ENCODE results near the gene FBXO3. TPM values are rescaled to one million over a fixed set of nuclear protein-coding genes. Genes with fewer than 3 reads are reported as not detected.
"Not testable (repeated sequence)": the region's sequence is repeated elsewhere in the genome, so short reads cannot be mapped to it uniquely, and the experiment has no call there.

FBXO3 gene
- total RNA-seq, 1 donor from 2014 or later: 20.9 TPM

DNA sequence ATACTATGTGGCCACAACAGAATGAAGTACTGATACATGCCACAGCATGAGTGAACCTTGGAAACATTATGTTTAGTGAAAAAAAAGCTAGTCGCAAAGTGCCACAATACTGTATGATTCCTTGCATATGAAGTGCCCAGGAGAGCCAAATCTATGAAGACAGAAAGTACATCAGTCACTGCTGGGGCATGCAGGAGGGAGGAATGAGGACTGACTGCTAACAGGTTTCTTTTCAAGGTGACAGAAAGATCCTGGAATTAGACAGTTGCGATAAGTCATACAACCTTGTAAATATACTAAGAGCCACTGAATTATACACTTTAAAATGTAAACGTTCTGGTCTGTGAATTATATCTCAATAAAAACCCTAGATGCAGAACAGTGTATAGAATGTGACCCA, 61.9 kb downstream of the FBXO3 start:
- peaks cover 3% of the 10 kb centered on the region for H3K4me1 Mint-ChIP-seq
- intact Hi-C loops (cut with micrococcal nuclease): no loop called here
- H3K4me3 Mint-ChIP-seq: no peak overlapping the region
- H3K27ac Mint-ChIP-seq: no peak overlapping the region
- peaks cover 38% of the 10 kb centered on the region for H3K36me3 Mint-ChIP-seq (ENCODE audit: low read depth)
- no peaks in the 10 kb centered on the region for H3K9me3 Mint-ChIP-seq
- no peaks in the 10 kb centered on the region for H3K27me3 Mint-ChIP-seq
- no peak for DNase-seq

DNA sequence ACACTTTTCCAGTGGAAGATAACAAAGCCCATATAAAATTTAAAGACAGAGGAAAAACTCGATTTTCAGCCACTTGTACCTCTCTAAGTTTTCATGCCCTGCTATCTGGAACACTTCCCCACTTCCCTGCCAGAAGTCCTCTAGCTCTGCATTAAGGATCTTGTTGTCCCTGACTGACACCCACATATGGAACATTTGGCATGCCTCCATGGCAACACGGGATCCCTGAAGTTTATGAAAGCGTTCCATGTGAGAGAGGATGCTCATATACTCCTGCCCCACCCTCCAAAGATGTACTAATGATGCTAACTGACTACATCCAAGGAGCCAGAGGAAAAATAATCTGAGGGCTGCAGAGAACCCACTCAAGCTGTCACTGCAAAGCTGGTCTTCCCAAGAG, 64.9 kb downstream of the FBXO3 start:
- no peak overlapping the region for H3K27ac Mint-ChIP-seq
- intact Hi-C loops (cut with micrococcal nuclease): no loop called here
- no peak for DNase-seq
- peaks cover 37% of the 10 kb centered on the region for H3K36me3 Mint-ChIP-seq (ENCODE audit: low read depth)
- H3K9me3 Mint-ChIP-seq: no peaks in the 10 kb centered on the region
- H3K4me1 Mint-ChIP-seq: peaks cover 15% of the 10 kb centered on the region
- H3K27me3 Mint-ChIP-seq: no peaks in the 10 kb centered on the region
- no peak overlapping the region for H3K4me3 Mint-ChIP-seq

DNA sequence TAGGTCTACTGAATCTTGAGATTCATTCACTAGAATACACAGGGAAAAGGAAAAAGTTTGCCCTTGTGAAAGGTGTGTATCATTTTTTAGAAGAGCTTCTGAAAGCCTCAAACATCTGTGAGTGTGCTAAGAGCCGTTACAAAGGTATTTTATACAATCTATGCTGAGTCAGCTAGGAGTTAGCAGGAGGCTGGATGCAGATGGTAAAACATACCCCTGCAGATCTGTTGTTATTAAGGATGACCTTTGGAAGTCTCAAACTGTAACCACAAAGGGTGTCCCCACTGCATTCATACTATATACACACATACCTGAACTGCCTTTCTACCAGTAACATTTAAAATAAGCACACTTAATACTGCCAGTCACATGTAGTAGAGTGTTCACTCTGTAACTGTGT, 65.3 kb downstream of the FBXO3 start:
- Mint-ChIP-seq H3K9me3 (no peaks in the 10 kb centered on the region), H3K27ac (no peak overlapping the region), H3K4me1 (peaks cover 15% of the 10 kb centered on the region), H3K27me3 (no peaks in the 10 kb centered on the region), H3K4me3 (no peak overlapping the region), H3K36me3 (ENCODE audit: low read depth) (peaks cover 34% of the 10 kb centered on the region)
- intact Hi-C loops (cut with micrococcal nuclease): no loop called here
- no peak for DNase-seq

DNA sequence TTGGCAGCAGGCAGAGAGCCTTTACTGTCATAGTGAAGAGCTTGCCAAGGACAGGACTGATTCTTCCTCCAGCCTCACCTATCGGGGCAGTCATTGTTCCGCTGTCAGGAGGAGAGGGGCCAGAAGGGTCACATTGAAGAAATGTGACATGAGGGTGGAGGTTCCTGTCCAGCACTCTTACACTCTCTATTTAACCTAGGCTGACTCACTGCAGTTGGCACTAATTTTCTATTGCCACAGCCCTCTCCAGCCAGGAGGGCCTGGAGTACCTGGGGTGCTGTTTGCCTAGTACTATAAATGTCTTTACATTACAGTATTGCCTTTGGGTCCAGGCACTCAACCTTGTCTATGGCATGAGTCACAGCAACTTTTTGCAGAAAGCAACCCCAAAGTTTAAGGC, 66.5 kb downstream of the FBXO3 start:
- H3K27me3 Mint-ChIP-seq; H3K4me3 Mint-ChIP-seq; H3K27ac Mint-ChIP-seq; H3K9me3 Mint-ChIP-seq; DNase-seq; intact Hi-C loops (cut with micrococcal nuclease): not testable (repeated sequence)
- Mint-ChIP-seq H3K4me1 (peaks cover 15% of the 10 kb centered on the region), H3K36me3 (ENCODE audit: low read depth) (peaks cover 34% of the 10 kb centered on the region)

DNA sequence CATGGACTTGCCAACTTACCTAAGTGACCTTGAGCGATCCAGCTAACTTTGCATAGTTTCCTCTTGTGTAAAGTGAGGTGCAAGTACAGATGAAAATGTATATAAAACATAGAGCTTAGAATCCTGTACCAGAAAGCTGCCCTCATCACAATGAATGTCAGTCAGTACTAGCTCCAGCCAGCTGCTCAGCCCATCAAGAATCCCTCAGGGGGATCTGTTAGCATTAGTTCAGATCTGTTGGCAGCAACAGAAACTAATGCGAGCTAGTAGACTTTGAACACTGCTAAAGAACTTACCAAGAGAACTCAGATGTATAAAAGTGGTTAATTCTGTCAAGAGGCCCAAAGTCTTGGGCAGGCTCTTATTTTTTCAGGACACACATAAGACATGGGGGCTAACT, 67.4 kb downstream of the FBXO3 start:
- Mint-ChIP-seq H3K9me3 (no peaks in the 10 kb centered on the region), H3K36me3 (ENCODE audit: low read depth) (peaks cover 30% of the 10 kb centered on the region), H3K27ac (no peak overlapping the region), H3K27me3 (no peaks in the 10 kb centered on the region), H3K4me1 (peaks cover 15% of the 10 kb centered on the region), H3K4me3 (no peak overlapping the region)
- DNase-seq: no peak
- intact Hi-C loops (cut with micrococcal nuclease): no loop called here

DNA sequence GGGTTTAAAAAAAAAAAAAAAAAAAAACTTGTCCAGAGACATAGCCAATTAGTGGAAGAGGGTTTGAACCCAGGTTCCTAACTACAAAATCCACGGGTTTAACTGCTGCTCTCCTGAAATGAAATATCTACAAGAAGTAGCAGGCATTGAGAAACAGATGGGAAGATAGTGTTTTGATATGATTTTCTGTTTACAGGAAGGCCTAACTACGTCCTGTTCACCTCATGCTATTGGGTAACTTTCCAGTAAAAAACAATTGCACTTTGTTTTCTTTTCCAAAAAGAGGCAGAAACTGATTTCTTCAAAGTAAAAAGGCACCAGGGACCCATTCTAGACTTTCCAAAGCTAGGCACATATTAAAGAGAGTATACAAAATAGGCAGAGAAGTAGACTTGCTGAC, 67.8 kb downstream of the FBXO3 start:
- Mint-ChIP-seq H3K9me3 (no peaks in the 10 kb centered on the region), H3K27me3 (no peaks in the 10 kb centered on the region), H3K27ac (no peak overlapping the region), H3K4me1 (peaks cover 16% of the 10 kb centered on the region), H3K36me3 (ENCODE audit: low read depth) (peaks cover 30% of the 10 kb centered on the region), H3K4me3 (peak overlapping the region; percentile 12)
- intact Hi-C loops (cut with micrococcal nuclease): no loop called here
- no peak for DNase-seq

DNA sequence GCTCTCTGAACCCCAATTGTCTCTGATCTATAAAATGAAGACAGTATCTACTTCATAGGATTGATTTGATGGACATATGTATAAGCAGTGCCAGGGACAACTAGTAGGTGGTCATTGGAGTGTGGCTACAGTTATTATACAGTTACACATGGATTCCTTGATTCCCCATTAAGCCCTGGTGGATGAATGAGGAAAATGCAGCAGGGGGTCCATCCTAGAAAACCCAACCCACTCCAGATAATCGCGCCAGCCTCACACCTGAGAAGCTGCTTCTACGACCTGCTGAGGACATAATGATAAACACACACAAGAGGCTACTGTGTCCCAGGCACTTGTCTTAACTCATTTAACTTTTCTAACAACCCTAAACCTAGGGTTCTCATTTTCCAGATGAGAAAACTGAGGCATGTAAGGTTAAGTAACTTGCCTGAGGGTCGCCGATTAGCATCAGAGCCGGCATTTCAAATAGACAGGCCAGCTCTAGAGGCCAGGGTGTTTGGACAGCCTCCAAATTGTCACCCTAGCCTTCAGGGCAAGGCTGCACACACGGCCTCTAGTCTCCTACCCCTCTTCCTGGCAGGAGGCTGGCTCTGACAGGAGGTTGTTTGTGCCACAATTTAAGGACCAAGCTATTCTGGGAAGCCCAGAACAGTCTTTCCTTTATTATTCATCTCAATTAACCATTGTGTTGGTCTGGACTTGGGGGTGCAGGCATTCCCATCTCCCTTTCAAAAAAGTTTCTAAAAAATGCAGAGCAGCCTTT, 69.9 kb downstream of the FBXO3 start:
- intact Hi-C loops (cut with micrococcal nuclease): no loop called here
- H3K36me3 Mint-ChIP-seq (ENCODE audit: low read depth): peaks cover 19% of the 10 kb centered on the region
- no peaks in the 10 kb centered on the region for H3K9me3 Mint-ChIP-seq
- peaks cover 28% of the 10 kb centered on the region for H3K4me1 Mint-ChIP-seq
- no peak overlapping the region for H3K27ac Mint-ChIP-seq
- peaks cover under 1% of the 10 kb centered on the region for H3K27me3 Mint-ChIP-seq
- DNase-seq: peak; percentile 45
- no peak overlapping the region for H3K4me3 Mint-ChIP-seq

DNA sequence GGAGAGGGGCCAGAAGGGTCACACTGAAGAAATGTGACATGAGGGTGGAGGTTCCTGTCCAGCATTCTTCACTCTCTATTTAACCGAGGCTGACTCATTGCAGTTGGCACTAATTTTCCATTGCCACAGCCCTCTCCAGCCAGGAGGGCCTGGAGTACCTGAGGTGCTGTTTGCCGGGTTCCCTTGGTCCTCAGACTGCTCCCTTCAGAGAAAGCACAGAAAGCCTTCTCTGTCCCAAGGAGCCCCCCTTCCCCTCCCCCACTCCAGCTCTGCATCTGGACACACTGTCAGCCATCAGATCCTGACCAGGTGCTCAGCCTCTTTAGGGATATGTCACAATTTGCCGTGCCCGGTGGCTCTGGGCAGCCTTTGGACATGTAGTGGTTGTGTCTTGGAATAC, 70.5 kb downstream of the FBXO3 start:
- H3K4me3 Mint-ChIP-seq: no peak overlapping the region
- no peak for DNase-seq
- H3K36me3 Mint-ChIP-seq (ENCODE audit: low read depth): peaks cover 13% of the 10 kb centered on the region
- peaks cover 27% of the 10 kb centered on the region for H3K4me1 Mint-ChIP-seq
- peaks cover 3% of the 10 kb centered on the region for H3K27me3 Mint-ChIP-seq
- no peak overlapping the region for H3K27ac Mint-ChIP-seq
- intact Hi-C loops (cut with micrococcal nuclease): no loop called here
- H3K9me3 Mint-ChIP-seq: no peaks in the 10 kb centered on the region

DNA sequence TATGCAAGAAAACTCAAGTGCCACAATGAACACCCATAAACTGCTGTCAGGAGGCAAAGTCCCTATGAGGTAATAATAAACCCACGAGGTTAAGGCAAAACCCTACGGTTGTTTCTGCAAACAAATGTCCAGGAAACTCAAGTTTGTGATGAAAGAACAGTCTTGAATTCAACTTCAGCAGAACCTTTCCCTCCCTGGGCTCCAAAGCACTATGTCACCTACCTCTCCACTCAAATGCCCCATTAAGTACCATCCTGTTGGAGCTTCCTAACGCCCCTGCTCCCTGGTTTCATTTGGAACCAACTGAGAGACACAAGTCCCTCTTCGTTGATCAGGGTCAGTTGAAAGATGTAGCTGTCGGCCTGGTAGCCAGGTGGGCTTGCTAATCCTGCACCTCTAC, 71.1 kb downstream of the FBXO3 start:
- DNase-seq: no peak
- Mint-ChIP-seq H3K27ac (no peak overlapping the region), H3K4me1 (peaks cover 25% of the 10 kb centered on the region), H3K4me3 (no peak overlapping the region), H3K27me3 (peaks cover 5% of the 10 kb centered on the region), H3K36me3 (ENCODE audit: low read depth) (peaks cover 8% of the 10 kb centered on the region), H3K9me3 (no peaks in the 10 kb centered on the region)
- intact Hi-C loops (cut with micrococcal nuclease): no loop called here

DNA sequence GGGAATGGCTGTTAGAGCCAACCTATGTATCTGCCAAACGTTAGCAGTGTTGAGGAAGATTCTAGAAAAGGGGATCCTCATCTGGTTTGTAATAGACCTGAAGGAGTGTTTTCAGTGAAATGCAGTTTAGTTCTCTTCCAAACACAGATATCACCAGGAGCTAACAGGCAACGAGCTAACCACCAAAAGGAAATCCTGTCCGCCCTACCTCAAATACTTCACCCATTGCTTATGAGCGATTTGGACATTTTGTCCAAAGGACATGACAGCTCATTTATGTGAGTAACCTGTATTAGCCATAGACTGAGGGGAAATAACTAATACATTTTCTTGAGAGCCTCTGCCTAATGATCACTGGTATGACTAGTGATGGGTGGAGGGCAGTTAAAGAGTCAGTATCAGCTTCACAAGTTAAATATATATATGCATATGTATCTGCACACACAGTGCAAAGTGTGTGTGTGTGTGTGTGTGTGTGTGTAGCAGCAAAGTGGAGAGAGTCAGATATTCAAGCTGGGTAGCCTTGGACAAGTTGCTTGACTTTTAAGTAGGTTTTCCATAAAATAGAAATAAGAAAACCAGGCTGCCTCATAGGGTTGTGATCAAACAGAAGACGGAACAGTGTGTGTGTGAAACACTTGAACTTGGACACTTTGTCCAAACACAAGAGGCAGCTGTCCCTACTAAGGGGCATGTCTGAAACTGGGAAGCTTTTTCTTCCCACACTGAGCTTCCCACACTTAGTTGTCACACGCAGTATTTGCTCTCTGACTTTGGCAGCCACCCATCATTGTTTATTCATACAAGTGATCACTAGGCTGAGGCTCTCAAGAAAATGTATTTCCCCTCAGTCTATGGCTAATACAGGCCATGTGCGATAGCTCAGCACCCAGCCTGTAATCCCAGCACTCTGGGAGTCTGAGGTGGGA, 72.8 kb downstream of the FBXO3 start:
- peak; percentile 56 for DNase-seq
- Mint-ChIP-seq H3K36me3 (ENCODE audit: low read depth) (peaks cover 2% of the 10 kb centered on the region), H3K4me3 (peak overlapping the region; percentile 92), H3K27me3 (peaks cover 18% of the 10 kb centered on the region), H3K4me1 (peaks cover 24% of the 10 kb centered on the region), H3K9me3 (no peaks in the 10 kb centered on the region), H3K27ac (peak overlapping the region; percentile 68)
- intact Hi-C loops (cut with micrococcal nuclease): loop anchor here (2.0 kb wide), 1 partner anchor 21 kb away; no protein-coding TSS in a partner anchor

DNA sequence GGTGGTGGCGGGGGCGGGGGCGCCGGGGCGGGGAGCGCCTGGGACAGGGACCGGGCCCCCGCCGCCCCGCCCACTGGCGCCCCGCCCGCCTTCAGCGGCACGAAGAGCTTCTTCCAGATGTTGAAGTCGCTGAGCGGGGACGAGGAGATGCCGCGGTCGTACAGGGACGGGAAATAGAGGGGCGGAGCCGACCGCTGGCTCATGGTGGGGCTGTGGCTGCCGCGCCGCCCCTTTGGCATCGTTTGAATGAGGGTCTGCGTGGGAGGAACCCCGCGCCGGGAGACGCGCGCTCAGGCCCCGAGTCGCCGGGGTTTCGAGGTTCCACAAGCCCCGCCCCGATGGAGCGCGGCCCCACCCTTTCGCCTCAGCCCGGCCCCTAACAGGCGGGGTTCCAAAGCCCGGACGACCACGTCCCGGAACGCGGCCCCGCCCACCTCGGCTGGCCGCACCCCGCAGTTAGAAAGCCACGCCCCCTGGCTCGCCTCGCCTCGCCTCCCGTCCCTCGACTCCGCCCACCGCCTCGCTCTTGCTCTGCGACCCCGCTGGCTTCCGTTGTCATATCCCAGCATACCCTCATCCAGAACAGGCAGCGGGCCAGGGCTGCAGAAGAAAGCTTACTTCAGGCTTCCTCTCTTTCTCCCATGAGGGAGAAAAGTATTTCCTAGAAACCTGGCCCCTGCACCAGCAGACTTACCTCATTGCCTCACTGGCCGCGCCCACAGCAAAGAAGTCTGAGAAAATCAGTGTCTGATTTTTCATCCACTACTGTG, 73.6 kb downstream of the FBXO3 start, which contains the start of gene C11orf91:
Gene C11orf91, minus strand, starts transcription at position 325 of the 770 bp plus-strand sequence. Its CDS starts 86 bp downstream, at position 239.
- Mint-ChIP-seq H3K4me3 (peak within 1 kb of the TSS; percentile 92), H3K9me3 (no peaks in the 10 kb centered on the region), H3K27me3 (peaks cover 25% of the 10 kb centered on the region), H3K27ac (peak within 1 kb of the TSS; percentile 68), H3K36me3 (ENCODE audit: low read depth) (no peaks in the 10 kb centered on the region), H3K4me1 (peaks cover 20% of the 10 kb centered on the region)
- intact Hi-C loops (cut with micrococcal nuclease): loop anchor here (1.0 to 2.0 kb wide), 3 partner anchors 22 to 74 kb away; partner anchors contain the start of genes CD59 and FBXO3
- peak; percentile 99 for DNase-seq

DNA sequence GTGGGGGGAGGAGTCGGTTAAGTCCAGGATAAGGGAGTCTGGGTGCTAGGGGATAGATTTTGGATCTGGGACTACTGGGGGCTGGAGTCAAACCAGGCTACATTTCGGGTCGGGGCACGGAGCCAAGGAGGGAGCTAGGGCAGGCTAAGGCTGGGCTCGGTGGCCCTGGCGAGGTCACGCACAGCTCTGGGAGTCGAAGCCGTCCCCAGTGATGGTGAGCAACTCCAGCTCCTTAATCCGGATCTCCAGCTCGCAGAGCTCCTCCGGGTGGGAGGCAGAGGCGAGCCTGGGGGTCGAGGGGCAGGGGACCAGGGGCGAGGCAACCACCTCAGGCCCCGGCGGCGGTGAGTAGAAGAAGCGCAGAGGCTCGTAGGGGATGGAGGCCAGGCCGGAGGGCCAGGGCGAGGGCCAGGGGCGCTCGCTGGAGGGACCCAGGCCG, 74.2 kb downstream of the FBXO3 start:
- no peak for DNase-seq
- Mint-ChIP-seq H3K27ac (peak overlapping the region; percentile 55), H3K27me3 (peaks cover 26% of the 10 kb centered on the region), H3K36me3 (ENCODE audit: low read depth) (no peaks in the 10 kb centered on the region), H3K9me3 (no peaks in the 10 kb centered on the region), H3K4me3 (peak overlapping the region; percentile 92), H3K4me1 (peaks cover 20% of the 10 kb centered on the region)
- intact Hi-C loops (cut with micrococcal nuclease): loop anchor here (1.0 to 2.0 kb wide), 3 partner anchors 23 to 74 kb away; partner anchors contain the start of genes CD59 and FBXO3

DNA sequence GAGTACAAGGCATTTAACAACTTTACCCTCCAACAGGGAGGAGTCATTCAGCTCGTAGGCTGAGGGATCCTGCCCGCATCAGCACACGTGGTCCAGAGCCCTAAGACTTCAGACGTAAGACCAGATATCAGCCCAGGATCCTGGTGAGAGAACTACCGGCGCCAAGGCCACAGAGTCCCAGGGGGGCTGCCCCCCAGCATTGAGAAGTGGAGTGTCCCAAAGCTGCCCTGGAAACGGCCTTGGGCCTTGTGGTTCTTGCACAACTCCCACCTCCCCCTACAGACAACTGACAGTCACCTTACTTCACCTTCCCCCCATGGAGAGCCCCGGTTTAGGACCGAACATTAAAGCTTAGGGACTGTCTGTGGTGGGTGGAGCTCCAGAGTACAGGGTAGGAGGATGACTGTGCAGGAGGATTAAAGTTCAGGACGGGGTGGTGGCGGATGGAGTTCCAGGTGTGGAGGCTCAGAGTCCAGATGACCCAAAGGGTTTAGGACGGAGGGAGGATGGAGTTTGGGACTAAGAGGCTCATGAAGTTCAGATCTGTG, 74.7 kb downstream of the FBXO3 start:
- peak overlapping the region; percentile 55 for H3K27ac Mint-ChIP-seq
- peaks cover 26% of the 10 kb centered on the region for H3K27me3 Mint-ChIP-seq
- H3K4me3 Mint-ChIP-seq: peak overlapping the region; percentile 92
- no peaks in the 10 kb centered on the region for H3K36me3 Mint-ChIP-seq (ENCODE audit: low read depth)
- no peaks in the 10 kb centered on the region for H3K9me3 Mint-ChIP-seq
- intact Hi-C loops (cut with micrococcal nuclease): loop anchor here (1.0 to 2.0 kb wide), 3 partner anchors 23 to 75 kb away; partner anchors contain the start of genes CD59 and FBXO3
- H3K4me1 Mint-ChIP-seq: peaks cover 20% of the 10 kb centered on the region
- no peak for DNase-seq

Data from activated CD4-positive, alpha-beta T cell treated with anti-CD3 and anti-CD28 coated beads, Interleukin-2, amount 10 ng/mL, durations not matched to agents 24 days and 14 days (primary cell).